HepG2 (cell line): ENCODE measurements around the gene TPI1. TPM values are rescaled to one million over a fixed set of nuclear protein-coding genes. Genes with fewer than 3 reads are reported as not detected.

ENCODE experiments used
- AGO1 ChIP-seq: fragments of 200-400 bp; formaldehyde crosslinking; IDR thresholded peaks from 2 replicates; pipeline ENCODE4 v1.6.1; 2017; ENCODE audit warnings: mild to moderate bottlenecking, low read depth, low read length, moderate library complexity; ENCODE audit not compliant: poor library complexity, severe bottlenecking
- BCL6 ChIP-seq: IDR thresholded peaks from 2 replicates; pipeline ENCODE4 v1.6.1; 2016; ENCODE audit warnings: missing genetic modification reagents, missing compliant biosample characterization
- EZH2 ChIP-seq: conservative IDR thresholded peaks from 2 replicates; pipeline ENCODE4 v1.6.1; 2012; ENCODE audit warnings: mild to moderate bottlenecking, low read depth, low read length, moderate library complexity
- HCFC1 ChIP-seq: fragments of 150-350 bp; IDR thresholded peaks from 2 replicates; pipeline ENCODE4 v1.6.1; 2014; ENCODE audit warnings: low read depth, low read length
- HHEX ChIP-seq: IDR thresholded peaks from 2 replicates; pipeline ENCODE4 v1.6.1; 2016; ENCODE audit warnings: control low read depth
- HMGA1 ChIP-seq: sonication (generic); formaldehyde crosslinking; conservative IDR thresholded peaks from 2 replicates; pipeline ENCODE4 v1.4.0; 2020; ENCODE audit warnings: missing genetic modification reagents
- IKZF1 ChIP-seq: fragments of 450-650 bp; IDR thresholded peaks from 2 replicates; pipeline ENCODE4 v1.7.1; 2016
- MATR3 ChIP-seq: sonication (generic); formaldehyde crosslinking; IDR thresholded peaks from 2 replicates; pipeline ENCODE4 v1.4.0; 2020; ENCODE audit warnings: missing genetic modification reagents
- SNAPC4 ChIP-seq: sonication (generic); formaldehyde crosslinking; IDR thresholded peaks from 2 replicates; pipeline ENCODE4 v1.4.0; 2020; ENCODE audit warnings: mild to moderate bottlenecking, missing genetic modification reagents
- TEAD2 ChIP-seq: sonication (generic); formaldehyde crosslinking; IDR thresholded peaks from 2 replicates; pipeline ENCODE4 v1.9.0; 2021; ENCODE audit warnings: missing genetic modification reagents
- TFDP2 ChIP-seq: sonication (generic); formaldehyde crosslinking; IDR thresholded peaks from 2 replicates; pipeline ENCODE4 v1.4.0; 2020; ENCODE audit warnings: missing genetic modification reagents
- TMF1 ChIP-seq: sonication (generic); formaldehyde crosslinking; IDR thresholded peaks from 2 replicates; pipeline ENCODE4 v1.8.1; 2022; ENCODE audit warnings: low read depth, missing genetic modification reagents
- ZBED4 ChIP-seq: sonication (generic); formaldehyde crosslinking; IDR thresholded peaks from 2 replicates; pipeline ENCODE4 v1.4.0; 2020; ENCODE audit warnings: missing genetic modification reagents, borderline replicate concordance
- ZBTB26 ChIP-seq: IDR thresholded peaks from 2 replicates; pipeline ENCODE4 v1.6.1; 2016; ENCODE audit warnings: missing compliant biosample characterization, missing genetic modification reagents, borderline replicate concordance
- ZNF33A ChIP-seq: sonication (generic); formaldehyde crosslinking; IDR thresholded peaks from 2 replicates; pipeline ENCODE4 v1.5.1; 2020; ENCODE audit warnings: missing genetic modification reagents, mild to moderate bottlenecking, moderate library complexity, borderline replicate concordance
- ZNF672 ChIP-seq: sonication (generic); formaldehyde crosslinking; IDR thresholded peaks from 2 replicates; pipeline ENCODE4 v1.8.1; 2022; ENCODE audit warnings: missing genetic modification reagents
- ZNF790 ChIP-seq: sonication (generic); formaldehyde crosslinking; IDR thresholded peaks from 2 replicates; pipeline ENCODE4 v1.8.0; 2022; ENCODE audit warnings: missing genetic modification reagents, mild to moderate bottlenecking, borderline replicate concordance
- ZNF883 ChIP-seq: sonication (generic); formaldehyde crosslinking; IDR thresholded peaks from 2 replicates; pipeline ENCODE4 v1.5.1; 2020; ENCODE audit warnings: mild to moderate bottlenecking, missing genetic modification reagents; ENCODE audit errors: not compliant biosample characterization
- polyA plus RNA-seq, 8 experiments: library from polyadenylated mRNA; depleted of rRNA in 3 of 8; stranded (reverse) in 7 of 8; unstranded in 1 of 8; fragments of >200 nt; fragmentation: Illumina TruSeq in 4 of 8; extraction: Trizol in 4 of 8; gene quantifications; 2 replicates each; pipeline versions ENCODE4 v1.2.1 to v1.2.3, GENCODE V29; 2011 to 2016; ENCODE audit warnings: low read depth in 4 of 8, missing spikeins in 1 of 8, mixed read lengths in 1 of 8; ENCODE audit not compliant: insufficient read depth in 1 of 8
- total RNA-seq, 5 experiments: library from RNA; depleted of rRNA; stranded (reverse); fragments of >200 nt; fragmentation: Illumina TruSeq; extraction: Trizol; gene quantifications; 2 replicates each; pipeline ENCODE4 v1.2.3, GENCODE V29; 2016; ENCODE audit warnings: low read depth in 1 of 5

Gene TPI1
- total and polyA plus RNA-seq, 2 of the 13 experiments (the other 11 are each of a cell fraction or from before 2014, with no cell fraction given) = 945 to 2,535 TPM

- TF ChIP-seq ZNF883 (peak; percentile 69), HCFC1 (no peak), TFDP2 (CRISPR knock-in tag) (peak; percentile 47; the same call in 1 of the 2 replicates), ZBTB26 (no peak), HMGA1 (CRISPR knock-in tag) (no peak), ZNF790 (0 out of 2 replicates have a peak, but pooled peaks have one; percentile 61), ZBED4 (CRISPR knock-in tag) (no peak; the same call in 1 of the 2 replicates), SNAPC4 (CRISPR knock-in tag) (no peak), TMF1 (CRISPR knock-in tag) (peak; percentile 87), IKZF1 (no peak), TEAD2 (CRISPR knock-in tag) (no peak), AGO1 (peak; percentile 77), BCL6 (CRISPR knock-in tag) (0 out of 2 replicates have a peak, but pooled peaks have one; percentile 11), HHEX (CRISPR knock-in tag) (no peak), ZNF33A (CRISPR knock-in tag) (no peak), MATR3 (CRISPR knock-in tag) (no peak), ZNF672 (CRISPR knock-in tag) (no peak), EZH2 (no peak)
Measured at GRCh38 chr12:6867413-6868210, at the start of gene TPI1 (continued).
